Panc1 (cell line): ENCODE measurements around the gene ABCD3.

Experiments used
- POLR2AphosphoS5 ChIP-seq: IDR thresholded peaks from 2 replicates; pipeline ENCODE4 v1.6.1; 2012; ENCODE audit warnings: mild to moderate bottlenecking, low read depth, low read length, moderate library complexity
- SIN3A ChIP-seq: IDR thresholded peaks from 2 replicates; pipeline ENCODE4 v1.6.1; 2012; ENCODE audit warnings: low read depth, mild to moderate bottlenecking, low read length, moderate library complexity, borderline replicate concordance; ENCODE audit not compliant: insufficient read depth
- TCF7L2 ChIP-seq: IDR thresholded peaks from 2 replicates; pipeline ENCODE4 v1.6.1; 2011; ENCODE audit warnings: mild to moderate bottlenecking, low read depth, low read length, inconsistent platforms
- TF ChIP-seq, protein P1 (sequence below): fragments of 450-650 bp; IDR thresholded peaks from 2 replicates; pipeline ENCODE4 v1.5.1; 2017; ENCODE audit warnings: mild to moderate bottlenecking
- TF ChIP-seq, protein P2 (sequence below), 2 experiments: IDR thresholded peaks; 2 replicates each; pipeline ENCODE4 v1.6.1; 2011 to 2012; ENCODE audit warnings: low read depth in 2 of 2, control low read depth in 1 of 2, low read length in 1 of 2, mild to moderate bottlenecking in 1 of 2, moderate library complexity in 1 of 2; ENCODE audit not compliant: insufficient read depth in 1 of 2

DNA sequence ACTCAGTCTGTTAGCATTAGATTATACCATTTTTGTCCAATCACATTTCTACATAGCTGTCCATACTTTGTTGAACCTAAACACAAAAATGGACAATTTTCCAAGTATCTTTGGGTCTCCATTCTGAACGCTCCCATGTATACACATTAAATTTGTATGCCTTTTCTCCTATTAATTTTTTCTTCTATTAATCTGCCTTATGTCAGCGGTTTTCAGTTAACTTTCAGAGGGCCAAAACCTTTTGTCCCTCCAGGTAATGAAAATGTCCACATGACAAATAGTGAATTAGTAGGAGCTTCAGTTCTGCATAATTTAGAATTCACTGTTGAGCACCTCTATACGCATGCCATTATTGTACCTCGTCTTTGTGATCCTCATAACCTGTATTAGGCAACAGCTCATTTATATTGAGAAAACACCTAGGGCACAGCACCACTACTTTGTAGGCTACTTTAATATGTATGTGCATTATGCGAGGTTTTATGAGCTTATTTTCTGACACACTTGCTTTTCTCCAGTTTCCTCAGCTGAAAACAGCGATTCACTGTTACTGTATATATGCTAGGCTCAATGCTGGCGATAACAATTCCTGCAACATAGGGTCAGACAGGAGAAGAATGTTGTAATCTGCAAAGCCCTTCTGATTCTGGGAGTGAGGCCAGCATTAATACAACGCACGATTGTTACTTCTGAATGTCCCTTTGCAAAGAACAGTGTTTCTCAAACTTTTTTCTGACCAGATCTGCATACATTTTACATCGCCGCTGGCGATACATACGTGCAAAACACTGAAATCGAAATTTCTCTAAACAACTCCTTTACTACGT is 1.1 kb upstream of the ABCD3 start:
- TF ChIP-seq POLR2AphosphoS5, result no peak
- TF ChIP-seq, protein P1, sequence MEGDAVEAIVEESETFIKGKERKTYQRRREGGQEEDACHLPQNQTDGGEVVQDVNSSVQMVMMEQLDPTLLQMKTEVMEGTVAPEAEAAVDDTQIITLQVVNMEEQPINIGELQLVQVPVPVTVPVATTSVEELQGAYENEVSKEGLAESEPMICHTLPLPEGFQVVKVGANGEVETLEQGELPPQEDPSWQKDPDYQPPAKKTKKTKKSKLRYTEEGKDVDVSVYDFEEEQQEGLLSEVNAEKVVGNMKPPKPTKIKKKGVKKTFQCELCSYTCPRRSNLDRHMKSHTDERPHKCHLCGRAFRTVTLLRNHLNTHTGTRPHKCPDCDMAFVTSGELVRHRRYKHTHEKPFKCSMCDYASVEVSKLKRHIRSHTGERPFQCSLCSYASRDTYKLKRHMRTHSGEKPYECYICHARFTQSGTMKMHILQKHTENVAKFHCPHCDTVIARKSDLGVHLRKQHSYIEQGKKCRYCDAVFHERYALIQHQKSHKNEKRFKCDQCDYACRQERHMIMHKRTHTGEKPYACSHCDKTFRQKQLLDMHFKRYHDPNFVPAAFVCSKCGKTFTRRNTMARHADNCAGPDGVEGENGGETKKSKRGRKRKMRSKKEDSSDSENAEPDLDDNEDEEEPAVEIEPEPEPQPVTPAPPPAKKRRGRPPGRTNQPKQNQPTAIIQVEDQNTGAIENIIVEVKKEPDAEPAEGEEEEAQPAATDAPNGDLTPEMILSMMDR, result no peak
- TF ChIP-seq TCF7L2, result no peak
- TF ChIP-seq SIN3A, result no peak
- TF ChIP-seq, protein P2, sequence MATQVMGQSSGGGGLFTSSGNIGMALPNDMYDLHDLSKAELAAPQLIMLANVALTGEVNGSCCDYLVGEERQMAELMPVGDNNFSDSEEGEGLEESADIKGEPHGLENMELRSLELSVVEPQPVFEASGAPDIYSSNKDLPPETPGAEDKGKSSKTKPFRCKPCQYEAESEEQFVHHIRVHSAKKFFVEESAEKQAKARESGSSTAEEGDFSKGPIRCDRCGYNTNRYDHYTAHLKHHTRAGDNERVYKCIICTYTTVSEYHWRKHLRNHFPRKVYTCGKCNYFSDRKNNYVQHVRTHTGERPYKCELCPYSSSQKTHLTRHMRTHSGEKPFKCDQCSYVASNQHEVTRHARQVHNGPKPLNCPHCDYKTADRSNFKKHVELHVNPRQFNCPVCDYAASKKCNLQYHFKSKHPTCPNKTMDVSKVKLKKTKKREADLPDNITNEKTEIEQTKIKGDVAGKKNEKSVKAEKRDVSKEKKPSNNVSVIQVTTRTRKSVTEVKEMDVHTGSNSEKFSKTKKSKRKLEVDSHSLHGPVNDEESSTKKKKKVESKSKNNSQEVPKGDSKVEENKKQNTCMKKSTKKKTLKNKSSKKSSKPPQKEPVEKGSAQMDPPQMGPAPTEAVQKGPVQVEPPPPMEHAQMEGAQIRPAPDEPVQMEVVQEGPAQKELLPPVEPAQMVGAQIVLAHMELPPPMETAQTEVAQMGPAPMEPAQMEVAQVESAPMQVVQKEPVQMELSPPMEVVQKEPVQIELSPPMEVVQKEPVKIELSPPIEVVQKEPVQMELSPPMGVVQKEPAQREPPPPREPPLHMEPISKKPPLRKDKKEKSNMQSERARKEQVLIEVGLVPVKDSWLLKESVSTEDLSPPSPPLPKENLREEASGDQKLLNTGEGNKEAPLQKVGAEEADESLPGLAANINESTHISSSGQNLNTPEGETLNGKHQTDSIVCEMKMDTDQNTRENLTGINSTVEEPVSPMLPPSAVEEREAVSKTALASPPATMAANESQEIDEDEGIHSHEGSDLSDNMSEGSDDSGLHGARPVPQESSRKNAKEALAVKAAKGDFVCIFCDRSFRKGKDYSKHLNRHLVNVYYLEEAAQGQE (IDR thresholded peaks at IDR 0.05; ENCODE audit: insufficient read depth in 1 of 2, low read depth in 2 of 2, low read length in 1 of 2), result no peak
